Iris pigment epithelial cell (primary cell): ENCODE results near the gene CYP8B1.

Experiments
- DNase-seq: peaks from one replicate; pipeline ENCODE4 v3.0.0-alpha.2; 2011; ENCODE audit warnings: low read depth

Gene CYP8B1

GRCh38 chr3:42826141-42826540, 49.5 kb downstream of the CYP8B1 start:
- DNase-seq: no peak

- DNase-seq: peak; percentile 10
These were observed 52.3 kb downstream of the CYP8B1 start for GRCh38 chr3:42823351-42823750.

- peak; percentile 28 for DNase-seq
These were observed 52.9 kb downstream of the CYP8B1 start for GRCh38 chr3:42822828-42823227.
